Fibroblast of skin of right biceps (primary cell): ENCODE measurements around the gene CILP2.
A peak's percentile ranks its signal among the peaks of the same experiment; 100 is the strongest.

ENCODE experiments used
- DNase-seq: peaks from one replicate; pipeline ENCODE4 v3.0.0-alpha.2; 2013

The CILP2 gene

GRCh38 chr19:19547674-19548336 lies 9.7 kb downstream of the CILP2 start:
- DNase-seq = no peak

- DNase-seq = no peak
Observed at GRCh38 chr19:19548915-19549759, 11.1 kb downstream of the CILP2 start.

- DNase-seq = no peak
Observed at GRCh38 chr19:19549804-19550464, 11.9 kb downstream of the CILP2 start.

GRCh38 chr19:19550485-19550929 lies 12.4 kb downstream of the CILP2 start:
- peak; percentile 89 for DNase-seq

- no peak for DNase-seq
Observed at GRCh38 chr19:19550972-19551852, 13.1 kb downstream of the CILP2 start.

- DNase-seq = no peak
Observed at GRCh38 chr19:19551853-19552192, 13.8 kb downstream of the CILP2 start.

- no peak for DNase-seq
Observed at GRCh38 chr19:19552798-19553197, 14.7 kb downstream of the CILP2 start.

- DNase-seq = no peak
Observed at GRCh38 chr19:19553670-19554069, 15.6 kb downstream of the CILP2 start.

GRCh38 chr19:19554074-19555023 lies 16.3 kb downstream of the CILP2 start:
- peak; percentile 41 for DNase-seq

GRCh38 chr19:19558055-19558454 lies 20.0 kb downstream of the CILP2 start:
- DNase-seq = no peak

- DNase-seq = no peak
Observed at GRCh38 chr19:19558636-19559035, 20.6 kb downstream of the CILP2 start.

GRCh38 chr19:19559931-19560330 lies 21.9 kb downstream of the CILP2 start:
- DNase-seq = no peak

GRCh38 chr19:19561946-19562664 lies 24.0 kb downstream of the CILP2 start:
- no peak for DNase-seq

- no peak for DNase-seq
Observed at GRCh38 chr19:19562665-19563347, 24.7 kb downstream of the CILP2 start.

GRCh38 chr19:19563348-19563848 lies 25.3 kb downstream of the CILP2 start:
- DNase-seq = no peak

- DNase-seq = no peak
Observed at GRCh38 chr19:19566306-19566705, 28.2 kb downstream of the CILP2 start.

- DNase-seq = no peak
Observed at GRCh38 chr19:19567391-19567790, 29.3 kb downstream of the CILP2 start.

- DNase-seq = peak; percentile 51
Observed at GRCh38 chr19:19568802-19569756, 31.0 kb downstream of the CILP2 start.

- DNase-seq = no peak
Observed at GRCh38 chr19:19570571-19570970, 32.5 kb downstream of the CILP2 start.
